Smooth muscle cell of trachea (primary cell): Measurements from ENCODE around the gene UBE2E2. TPM values are rescaled to one million over a fixed set of nuclear protein-coding genes. Genes with fewer than 3 reads are reported as not detected.

Experiments used
- total RNA-seq: library from RNA; depleted of rRNA; stranded (reverse); fragments of >200 nt; gene quantifications from 2 replicates; pipeline ENCODE4 v1.2.1, GENCODE V29; 2014

UBE2E2 gene
- 51.8 and 128 TPM in 2 replicates for total RNA-seq

DNA sequence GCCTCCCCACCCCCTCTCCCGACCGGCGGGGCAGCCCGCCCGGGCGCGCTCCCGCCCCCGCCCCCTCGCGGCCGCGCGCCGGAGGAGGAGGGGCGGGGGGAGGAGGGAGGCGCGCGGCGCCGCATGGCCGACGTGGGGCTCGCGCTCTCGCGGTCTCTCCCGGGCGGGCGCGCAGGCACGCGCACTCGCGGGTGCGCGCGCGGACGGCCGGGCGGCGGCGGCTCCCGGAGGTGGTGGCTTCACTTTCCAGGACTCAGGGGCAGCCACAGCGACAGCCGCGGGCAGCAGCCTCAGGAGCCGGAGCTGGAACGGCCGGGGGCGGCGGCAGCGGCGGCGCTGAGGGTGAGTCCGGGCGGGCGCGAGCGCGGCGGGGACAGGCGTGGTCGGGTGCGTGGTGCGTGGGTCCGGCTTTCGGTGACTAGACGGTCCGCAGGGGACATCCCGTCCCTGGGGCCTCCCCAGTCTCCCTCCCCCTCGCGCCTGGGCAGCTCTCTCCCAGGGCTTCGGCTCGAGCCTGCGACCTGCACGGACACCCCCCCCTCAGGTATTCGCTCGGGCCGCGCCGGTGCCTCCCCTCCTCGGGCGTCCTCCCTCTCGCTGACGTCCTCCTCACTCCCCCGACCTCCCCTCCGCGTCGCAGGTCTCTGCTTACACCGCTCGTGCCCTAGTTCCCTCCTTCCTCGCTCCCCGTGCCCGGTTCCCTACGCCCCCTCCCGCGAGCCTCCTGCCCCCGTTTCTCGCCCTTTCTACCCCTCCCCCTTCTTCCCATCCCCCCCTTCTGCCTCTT, at the start of gene UBE2E2:
UBE2E2 (plus strand) TSS at position 407 of the 787 bp plus-strand sequence.

